K562 (cell line): ENCODE data around the gene CLDND2. TPM values are rescaled to one million over a fixed set of nuclear protein-coding genes. Genes with fewer than 3 reads are reported as not detected.

Experiments used
- ASH1L ChIP-seq: fragments of 450-650 bp; IDR thresholded peaks from 2 replicates; pipeline ENCODE4 v1.6.1; 2018; ENCODE audit warnings: borderline replicate concordance, mild to moderate bottlenecking, low read depth; ENCODE audit not compliant: partially characterized antibody
- BRF2 ChIP-seq: IDR thresholded peaks from 3 replicates; pipeline ENCODE4 v1.6.1; 2011; ENCODE audit warnings: borderline replicate concordance, mild to moderate bottlenecking; ENCODE audit not compliant: insufficient read length, insufficient read depth
- CUX1 ChIP-seq: fragments of 200-800 bp; sonication (Bioruptor generic); IDR thresholded peaks from 2 replicates; pipeline ENCODE4 v1.6.1; 2016; ENCODE audit warnings: missing genetic modification characterization, missing compliant biosample characterization
- ETS2 ChIP-seq: IDR thresholded peaks from 2 replicates; pipeline ENCODE4 v1.6.1; 2016; ENCODE audit warnings: borderline replicate concordance, missing genetic modification characterization, mild to moderate bottlenecking, moderate library complexity, missing compliant biosample characterization; ENCODE audit not compliant: poor library complexity, severe bottlenecking
- KAT8 ChIP-seq: fragments of 450-650 bp; IDR thresholded peaks from 2 replicates; pipeline ENCODE4 v1.6.1; 2016; ENCODE audit warnings: low read depth, mild to moderate bottlenecking
- MEF2A ChIP-seq: IDR thresholded peaks from 2 replicates; pipeline ENCODE4 v1.6.1; 2011; ENCODE audit warnings: low read depth, mild to moderate bottlenecking, low read length, moderate library complexity; ENCODE audit not compliant: control insufficient read depth
- NKRF ChIP-seq: fragments of 450-650 bp; IDR thresholded peaks from 2 replicates; pipeline ENCODE4 v1.6.1; 2016; ENCODE audit warnings: borderline replicate concordance
- POLR3G ChIP-seq: IDR thresholded peaks from 2 replicates; pipeline ENCODE4 v1.6.1; 2011; ENCODE audit not compliant: insufficient read length, insufficient replicate concordance; ENCODE audit errors: extremely low read depth
- SRSF3 ChIP-seq: fragments of 200-400 bp; formaldehyde crosslinking; IDR thresholded peaks from 2 replicates; pipeline ENCODE4 v1.6.1; 2016; ENCODE audit warnings: mild to moderate bottlenecking, low read length, moderate library complexity; ENCODE audit not compliant: insufficient read depth
- TAF7 ChIP-seq: fragments of 450-650 bp; IDR thresholded peaks from 2 replicates; pipeline ENCODE4 v1.6.1; 2016; ENCODE audit warnings: missing genetic modification characterization, missing compliant biosample characterization
- TCFL5 ChIP-seq: fragments of 250-450 bp; sonication (Bioruptor Pico); conservative IDR thresholded peaks from 2 replicates; pipeline ENCODE4 v1.6.1; 2021; ENCODE audit warnings: mild to moderate bottlenecking, moderate library complexity, matching md5 sums
- TFAM ChIP-seq: fragments of 250-450 bp; sonication (Bioruptor Pico); conservative IDR thresholded peaks from 2 replicates; pipeline ENCODE4 v1.5.0; 2021; ENCODE audit warnings: mild to moderate bottlenecking, moderate library complexity
- ZNF224 ChIP-seq: sonication (generic); formaldehyde crosslinking; IDR thresholded peaks from 2 replicates; pipeline ENCODE4 v1.8.0; 2022; ENCODE audit warnings: mild to moderate bottlenecking, missing genetic modification reagents
- ZNF263 ChIP-seq: sonication (generic); formaldehyde crosslinking; IDR thresholded peaks from 2 replicates; pipeline ENCODE4 v1.8.0; 2022; ENCODE audit warnings: mild to moderate bottlenecking, missing genetic modification reagents, borderline replicate concordance
- ZNF354B ChIP-seq: fragments of 250-450 bp; sonication (Bioruptor Pico); IDR thresholded peaks from 2 replicates; pipeline ENCODE4 v1.4.0; 2020
- ZNF740 ChIP-seq, 3 experiments: fragments of 200-800 bp in 1 of 3; sonication (Bioruptor generic) in 1 of 3; sonication (generic) in 1 of 3; formaldehyde crosslinking in 1 of 3; IDR thresholded peaks; 2 replicates each; pipeline versions ENCODE4 v1.6.1 to v1.8.0; 2016 to 2022; ENCODE audit warnings: mild to moderate bottlenecking in 2 of 3, missing compliant biosample characterization in 2 of 3, missing genetic modification characterization in 2 of 3, missing genetic modification reagents in 1 of 3
- polyA plus RNA-seq, 8 experiments: library from polyadenylated mRNA; depleted of rRNA in 4 of 8; stranded (reverse) in 5 of 8; unstranded in 3 of 8; fragments of >200 nt; fragmentation: Nextera tagmentation in 2 of 8; fragmentation: Illumina TruSeq in 1 of 8; extraction: Ambion mirVana in 2 of 8; extraction: Trizol in 1 of 8; gene quantifications; 2 replicates each; pipeline versions ENCODE4 v1.2.1 to v1.2.3, GENCODE V29; 2011 to 2014; ENCODE audit warnings: inconsistent platforms in 1 of 8, missing spikeins in 1 of 8
- total RNA-seq, 7 experiments: library from RNA; depleted of rRNA in 6 of 7; stranded (reverse); fragments of >200 nt in 6 of 7; fragmentation: Illumina TruSeq in 2 of 7; extraction: Trizol in 2 of 7; gene quantifications; 2 replicates each; pipeline versions ENCODE4 v1.2.1 to v1.2.3, GENCODE V29; 2011 to 2021; ENCODE audit warnings: low replicate concordance in 1 of 7

CLDND2 gene
- total and polyA plus RNA-seq, 9 of the 15 experiments (the other 6 are each of a cell fraction or from before 2014, with no cell fraction given): 0.45 to 4.0 (median 1.2) TPM; not detected in 3

GRCh38 chr19:51318687-51319648 is 49.8 kb downstream of the CLDND2 start (continued):
- TF ChIP-seq MEF2A: no peak
- TF ChIP-seq ZNF263 (CRISPR knock-in tag): no peak
- no peak for TF ChIP-seq ZNF224 (CRISPR knock-in tag)
- TF ChIP-seq ZNF740 (CRISPR knock-in tag; IDR thresholded peaks at IDR 0.05): peak; percentile 41; the same call in 1 of the 2 replicates
- TF ChIP-seq ZNF740 (tag; IDR thresholded peaks at IDR 0.05): no peak
- no peak for TF ChIP-seq ZNF354B (CRISPR knock-in tag)
- no peak for TF ChIP-seq KAT8
- TF ChIP-seq SRSF3: no peak
- no peak for TF ChIP-seq TFAM (CRISPR knock-in tag)
- TF ChIP-seq NKRF: no peak
- no peak for TF ChIP-seq ASH1L
- no peak for TF ChIP-seq CUX1
- TF ChIP-seq POLR3G: no peak
- no peak for TF ChIP-seq ETS2
- TF ChIP-seq TAF7: no peak
- no peak for TF ChIP-seq TCFL5 (CRISPR knock-in tag)
- no peak for TF ChIP-seq BRF2
